HCT116 (cell line): ENCODE results near the gene DENND1C. TPM values are rescaled to one million over a fixed set of nuclear protein-coding genes. Genes with fewer than 3 reads are reported as not detected.

ENCODE experiments used
- ATAC-seq: fragments of 200-7000 bp; cut with Tn5 transposase; 2 replicates; pipeline ENCODE4 v1.9.1; 2020; ENCODE audit warnings: mild to moderate bottlenecking, moderate library complexity
- BruUV-seq: library from RNA; stranded (reverse); fragments of 400-500 nt; replicated peaks from 2 replicates; lab custom pipeline; 2021; lab: Mats Ljungman, UMichigan
- CTCF ChIA-PET: fragments of 300-600 bp; sonication (Branson Sonifier 250); formaldehyde crosslinking; loops from one replicate; lab custom pipeline; 2021; ENCODE audit warnings: antibody characterized with exemption; lab: Charles Lee
- POLR2A ChIA-PET: fragments of 300-600, 350-600 bp; sonication (Branson Sonifier 250); formaldehyde crosslinking; loops from one replicate; lab custom pipeline; 2021; ENCODE audit warnings: antibody characterized with exemption; lab: Charles Lee
- RAD21 ChIA-PET, 2 experiments: fragments of 300-600 bp; sonication (Branson Sonifier 250); formaldehyde crosslinking; loops; one replicate each; lab custom pipeline; 2023; ENCODE audit warnings: low total read pairs in 2 of 2; ENCODE audit not compliant: uncharacterized antibody in 2 of 2, unreplicated experiment in 2 of 2, low non-redundant PET in 1 of 2; lab: Charles Lee
- DNase-seq: peaks from one replicate; pipeline ENCODE4 v3.0.0-alpha.2; 2010; ENCODE audit warnings: low read depth, low spot score
- H2AFZ ChIP-seq: fragments of 200-600 bp; shearing (Covaris generic), sonication (generic); 2 replicates; pipeline ENCODE4 v1.6.1; 2017; ENCODE audit warnings: low read depth, mixed run types, mixed read lengths, antibody characterized with exemption, low read length; ENCODE audit not compliant: poor library complexity, severe bottlenecking
- H3K27ac ChIP-seq: 2 replicates; pipeline ENCODE4 v1.5.1; 2012; ENCODE audit warnings: low read depth, low read length
- H3K27me3 ChIP-seq: fragments of 200-600 bp; sonication (generic); 2 replicates; pipeline ENCODE4 v1.6.1; 2016; ENCODE audit warnings: mixed run types, low read length, mixed read lengths; ENCODE audit not compliant: insufficient read depth
- H3K36me3 ChIP-seq, 2 experiments: fragments of 200-500 bp in 1 of 2; fragments of 200-600 bp in 1 of 2; sonication (Bioruptor generic) in 1 of 2; sonication (generic) in 1 of 2; 2 replicates each; pipeline versions ENCODE4 v1.5.1 to v1.6.1; 2014 to 2016; ENCODE audit warnings: low read length in 2 of 2, inconsistent platforms in 1 of 2, mixed read lengths in 1 of 2, mixed run types in 1 of 2; ENCODE audit not compliant: insufficient read depth in 2 of 2, control insufficient read depth in 1 of 2
- H3K4me1 ChIP-seq, 2 experiments: fragments of 200-600 bp in 1 of 2; sonication (generic) in 1 of 2; 2 replicates each; pipeline versions ENCODE4 v1.5.1 to v1.6.1; 2012 to 2017; ENCODE audit warnings: low read length in 2 of 2, inconsistent platforms in 1 of 2, mild to moderate bottlenecking in 1 of 2, mixed read lengths in 1 of 2, mixed run types in 1 of 2, moderate library complexity in 1 of 2; ENCODE audit not compliant: insufficient read depth in 2 of 2, control insufficient read depth in 1 of 2
- H3K4me2 ChIP-seq: fragments of 200-600 bp; sonication (generic); 2 replicates; pipeline ENCODE4 v1.6.1; 2017; ENCODE audit warnings: mixed run types, low read length, mixed read lengths
- H3K4me3 ChIP-seq, 2 experiments: fragments of 200-600 bp in 1 of 2; sonication (generic) in 1 of 2; replicated peaks in 1 of 2; 2 replicates each; pipeline ENCODE4 v1.5.1; 2011 to 2016; ENCODE audit warnings: low read length in 2 of 2, control low read depth in 1 of 2, low read depth in 1 of 2, mild to moderate bottlenecking in 1 of 2, mixed read lengths in 1 of 2, mixed run types in 1 of 2
- H3K79me2 ChIP-seq: fragments of 200-600 bp; sonication (generic); 2 replicates; pipeline ENCODE4 v1.6.1; 2017; ENCODE audit warnings: mild to moderate bottlenecking, mixed run types, low read length, moderate library complexity, mixed read lengths; ENCODE audit not compliant: insufficient read depth
- H3K9ac ChIP-seq: fragments of 200-600 bp; sonication (generic); 2 replicates; pipeline ENCODE4 v1.6.1; 2016; ENCODE audit warnings: low read length, mixed read lengths
- H3K9me2 ChIP-seq: fragments of 200-600 bp; sonication (generic), shearing (Covaris generic); 2 replicates; pipeline ENCODE4 v1.6.1; 2017; ENCODE audit warnings: mixed run types, mild to moderate bottlenecking, moderate library complexity; ENCODE audit not compliant: insufficient read depth
- H3K9me3 ChIP-seq, 2 experiments: fragments of 200-500 bp in 1 of 2; fragments of 200-600 bp in 1 of 2; sonication (Bioruptor generic) in 1 of 2; sonication (generic) in 1 of 2; 2 replicates each; pipeline ENCODE4 v1.6.1; 2014 to 2017; ENCODE audit warnings: low read length in 2 of 2, mixed read lengths in 2 of 2, inconsistent platforms in 1 of 2, low read depth in 1 of 2, mild to moderate bottlenecking in 1 of 2, mixed run types in 1 of 2, moderate library complexity in 1 of 2; ENCODE audit not compliant: control insufficient read depth in 1 of 2, insufficient read depth in 1 of 2
- H4K20me1 ChIP-seq: fragments of 200-600 bp; sonication (generic), shearing (Covaris generic); 2 replicates; pipeline ENCODE4 v1.6.1; 2017; ENCODE audit warnings: mixed run types, mild to moderate bottlenecking, moderate library complexity; ENCODE audit not compliant: insufficient read depth
- ATF3 ChIP-seq: IDR thresholded peaks from 2 replicates; pipeline ENCODE4 v1.6.1; 2012
- CBX3 ChIP-seq: IDR thresholded peaks from 2 replicates; pipeline ENCODE4 v1.6.1; 2012; ENCODE audit warnings: low read depth
- CEBPB ChIP-seq: IDR thresholded peaks from 2 replicates; pipeline ENCODE4 v1.6.1; 2012; ENCODE audit warnings: low read depth
- CTCF ChIP-seq, 3 experiments: fragments of 200-600 bp in 1 of 3; sonication (generic) in 1 of 3; IDR thresholded peaks in 2 of 3; conservative IDR thresholded peaks in 1 of 3; 2 replicates each; pipeline ENCODE4 v1.5.1; 2012 to 2017; ENCODE audit warnings: low read depth in 2 of 3, low read length in 2 of 3, antibody characterized with exemption in 1 of 3, borderline replicate concordance in 1 of 3, control low read depth in 1 of 3, mild to moderate bottlenecking in 1 of 3, mixed read lengths in 1 of 3, mixed run types in 1 of 3, moderate library complexity in 1 of 3; ENCODE audit not compliant: insufficient read depth in 1 of 3
- EGR1 ChIP-seq: IDR thresholded peaks from 2 replicates; pipeline ENCODE4 v1.6.1; 2012; ENCODE audit warnings: low read depth
- EZH2 ChIP-seq: fragments of 200-600 bp; sonication (generic); IDR thresholded peaks from 2 replicates; pipeline ENCODE4 v1.6.1; 2017; ENCODE audit warnings: antibody characterized with exemption, mixed run types
- EZH2phosphoT487 ChIP-seq: fragments of 200-600 bp; IDR thresholded peaks from 2 replicates; pipeline ENCODE4 v1.6.1; 2018; ENCODE audit warnings: antibody characterized with exemption, borderline replicate concordance
- FOSL1 ChIP-seq: IDR thresholded peaks from 2 replicates; pipeline ENCODE4 v1.6.1; 2012; ENCODE audit warnings: low read depth
- JUND ChIP-seq: IDR thresholded peaks from 2 replicates; pipeline ENCODE4 v1.6.1; 2012
- REST ChIP-seq: IDR thresholded peaks from 2 replicates; pipeline ENCODE4 v1.6.1; 2012; ENCODE audit warnings: low read depth
- TCF7L2 ChIP-seq: IDR thresholded peaks from 2 replicates; pipeline ENCODE4 v1.7.0; 2011; ENCODE audit warnings: borderline replicate concordance, inconsistent platforms; ENCODE audit not compliant: insufficient read depth, insufficient read length; ENCODE audit errors: extremely low read depth
- ZFX ChIP-seq: fragments of 450-650 bp; IDR thresholded peaks from 2 replicates; pipeline ENCODE4 v1.6.1; 2017
- ZNF274 ChIP-seq: fragments of 200-500 bp; sonication (Bioruptor generic); IDR thresholded peaks from 2 replicates; pipeline ENCODE4 v1.6.1; 2014; ENCODE audit warnings: mild to moderate bottlenecking, low read depth, low read length, inconsistent platforms
- intact Hi-C: fragments of 100-400 bp; cut with micrococcal nuclease; formaldehyde crosslinking; loops from 2 replicates; pipeline ENCODE4 v1.10.0; 2022
- total RNA-seq: library from RNA; stranded (reverse); gene quantifications from one replicate; pipeline ENCODE4 v1.2.1, GENCODE V29; 2021; ENCODE audit not compliant: unreplicated experiment

The DENND1C gene
- total RNA-seq, 1 experiment from 2014 or later: 0.54 TPM

DNA sequence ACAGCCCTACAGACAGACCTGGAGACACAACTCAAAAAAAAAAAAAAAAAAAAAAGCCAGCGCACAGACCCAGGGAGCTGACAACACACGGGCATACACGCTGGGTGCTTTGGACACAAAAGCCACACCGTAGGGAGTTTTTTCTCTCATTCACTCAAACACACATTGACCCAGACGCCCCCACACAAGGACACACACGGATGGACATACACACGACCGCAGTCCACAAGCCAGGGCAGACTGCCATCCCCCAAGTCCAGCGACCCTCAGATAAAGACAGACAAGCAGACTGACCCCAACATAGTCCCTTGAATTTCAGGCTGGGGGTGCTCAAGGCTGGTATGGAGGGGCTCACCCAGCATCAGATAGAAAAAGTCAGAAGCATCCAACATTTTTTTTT lies 32.5 kb upstream of the DENND1C start:
- intact Hi-C loops: no loop called here
- H3K9ac ChIP-seq: no peak overlapping the region
- no TSS peak for BruUV-seq
- ChIA-PET POLR2A (no interaction called here), CTCF (no interaction called here), RAD21 (no interaction called here)
- no peak overlapping the region for H3K4me2 ChIP-seq
- no peaks in the 10 kb centered on the region for H3K9me2 ChIP-seq
- H3K4me1 ChIP-seq: peaks cover 5 to 24% of the 10 kb centered on the region in 2 experiments; a peak in 3 of 4 replicates
- no peak overlapping the region for H3K4me3 ChIP-seq
- ATAC-seq (no peak), DNase-seq (no peak)
- no peaks in the 10 kb centered on the region for H3K9me3 ChIP-seq
- H4K20me1 ChIP-seq: no peaks in the 10 kb centered on the region
- no peaks in the 10 kb centered on the region for H3K36me3 ChIP-seq
- H3K27me3 ChIP-seq: no peaks in the 10 kb centered on the region
- TF ChIP-seq ZFX (no peak), CEBPB (no peak), JUND (no peak), ZNF274 (no peak), EZH2 (no peak), ATF3 (no peak)
- H2AFZ ChIP-seq: no peak overlapping the region
- H3K79me2 ChIP-seq: no peaks in the 10 kb centered on the region
- H3K27ac ChIP-seq: no peak overlapping the region

GRCh38 chr19:6510618-6511017 lies 29.0 kb upstream of the DENND1C start:
- Histone ChIP-seq H3K9me3 (no peaks in the 10 kb centered on the region), H3K36me3 (no peaks in the 10 kb centered on the region), H3K27me3 (no peaks in the 10 kb centered on the region), H2AFZ (no peak overlapping the region), H3K9me2 (no peaks in the 10 kb centered on the region), H3K9ac (no peak overlapping the region), H3K4me1 (peaks cover 2 to 4% of the 10 kb centered on the region in 2 experiments; a peak in 3 of 4 replicates), H3K4me2 (no peak overlapping the region), H3K79me2 (no peaks in the 10 kb centered on the region), H3K4me3 (no peak overlapping the region), H3K27ac (no peak overlapping the region), H4K20me1 (no peaks in the 10 kb centered on the region)
- TF ChIP-seq FOSL1 (no peak), TCF7L2 (no peak), CBX3 (no peak), ATF3 (no peak), EGR1 (no peak), CTCF (IDR thresholded peaks at IDR 0.05 in 2 of 3, conservative IDR thresholded peaks at IDR 0.05 in 1 of 3; ENCODE audit: borderline replicate concordance in 1 of 3, insufficient read depth in 1 of 3, low read depth in 2 of 3, low read length in 2 of 3) (no peak), REST (no peak), EZH2phosphoT487 (no peak)
- 0 out of 2 replicates have a peak, but pooled peaks have one; percentile 36 for ATAC-seq
- ChIA-PET POLR2A (no interaction called here), CTCF (no interaction called here), RAD21 (no interaction called here)
- no peak for DNase-seq
- intact Hi-C loops: no loop called here
- BruUV-seq: no TSS peak
